HT-29 (cell line): ENCODE results near the gene GDI1. TPM values are rescaled to one million over a fixed set of nuclear protein-coding genes. Genes with fewer than 3 reads are reported as not detected.
A peak's percentile ranks its signal among the peaks of the same experiment; 100 is the strongest.

Experiments
- DNase-seq: peaks from one replicate; pipeline ENCODE4 v3.0.0-alpha.2; 2015; ENCODE audit warnings: low spot score
- total RNA-seq: library from RNA; depleted of rRNA; stranded (reverse); fragments of >200 nt; shearing (Covaris generic); gene quantifications from 2 replicates; pipeline ENCODE4 v1.2.3, GENCODE V29; 2014

GDI1 gene
- total RNA-seq, 1 experiment from 2014 or later = 128 TPM

- no peak for DNase-seq
These were observed 22.9 kb downstream of the GDI1 start for GRCh38 chrX:154459832-154460231.

- no peak for DNase-seq
These were observed 23.4 kb downstream of the GDI1 start for GRCh38 chrX:154460326-154460725.

DNA sequence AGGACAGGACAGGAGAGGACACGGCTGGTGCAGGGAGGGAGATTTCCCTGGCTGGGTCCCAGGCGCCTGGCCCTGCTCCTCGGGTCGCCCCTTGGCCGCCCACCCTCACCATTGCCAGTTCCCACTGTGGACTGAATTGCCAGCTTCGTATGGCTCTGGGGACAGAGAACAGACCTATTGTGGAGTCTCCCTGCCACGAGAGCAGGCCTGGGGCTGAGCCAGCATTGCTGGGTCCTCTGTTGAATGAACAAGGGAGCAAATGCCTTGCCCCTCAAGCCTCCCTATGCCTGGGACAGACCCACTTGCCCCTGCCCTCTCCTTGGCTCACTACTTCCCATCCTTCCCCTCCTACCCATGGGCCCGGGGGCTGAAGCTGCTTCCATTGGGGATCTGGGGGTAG lies 25.4 kb downstream of the GDI1 start:
- DNase-seq = no peak

DNA sequence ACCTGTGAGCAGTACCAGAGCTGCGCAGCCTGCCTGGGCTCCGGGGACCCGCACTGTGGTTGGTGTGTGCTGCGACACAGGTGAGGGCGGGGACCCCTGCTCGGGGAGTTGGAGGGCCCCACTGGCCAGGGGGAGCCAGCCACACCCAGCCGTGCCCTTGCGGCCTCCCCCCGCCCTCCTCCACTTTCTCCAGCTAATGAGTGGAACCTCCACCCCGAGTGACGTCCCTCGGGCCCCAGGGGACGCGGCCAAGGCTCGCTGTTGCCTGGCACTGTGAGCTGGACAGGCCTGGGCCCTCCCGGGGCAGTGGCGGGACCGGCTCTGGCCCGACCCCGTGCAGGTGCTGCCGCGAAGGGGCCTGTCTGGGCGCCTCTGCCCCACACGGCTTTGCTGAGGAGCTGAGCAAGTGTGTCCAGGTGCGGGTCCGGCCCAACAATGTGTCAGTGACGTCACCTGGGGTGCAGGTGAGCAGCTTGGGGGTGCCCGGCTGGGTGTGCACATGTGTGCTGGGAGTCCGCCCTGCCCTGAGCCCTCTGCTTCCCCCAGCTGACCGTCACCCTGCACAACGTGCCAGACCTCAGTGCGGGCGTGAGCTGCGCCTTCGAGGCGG lies 26.8 kb downstream of the GDI1 start:
- no peak for DNase-seq

GRCh38 chrX:154464806-154465365 lies 27.9 kb downstream of the GDI1 start:
- DNase-seq = no peak

- DNase-seq = no peak
These were observed 28.6 kb downstream of the GDI1 start for GRCh38 chrX:154465601-154466000.

GRCh38 chrX:154466036-154466435 lies 29.1 kb downstream of the GDI1 start:
- DNase-seq = no peak

DNA sequence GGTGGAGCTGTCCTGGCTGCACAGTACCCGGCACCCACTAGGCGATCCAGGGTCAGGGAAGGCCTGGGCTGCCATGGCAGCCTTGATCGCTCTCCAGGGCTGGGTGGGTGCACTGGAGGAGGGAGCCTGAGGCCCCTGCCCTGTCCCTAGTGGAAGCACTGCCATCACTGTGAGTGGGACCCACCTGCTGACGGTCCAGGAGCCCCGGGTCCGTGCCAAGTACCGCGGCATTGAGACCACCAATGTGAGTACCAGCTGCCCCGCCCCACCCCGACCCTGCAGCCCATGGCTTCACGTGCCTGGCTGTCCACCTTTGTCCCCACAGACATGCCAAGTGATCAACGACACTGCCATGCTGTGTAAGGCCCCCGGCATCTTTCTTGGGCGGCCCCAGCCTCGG lies 30.0 kb downstream of the GDI1 start:
- DNase-seq = no peak

- DNase-seq = no peak
These were observed 30.6 kb downstream of the GDI1 start for GRCh38 chrX:154467556-154467955.

DNA sequence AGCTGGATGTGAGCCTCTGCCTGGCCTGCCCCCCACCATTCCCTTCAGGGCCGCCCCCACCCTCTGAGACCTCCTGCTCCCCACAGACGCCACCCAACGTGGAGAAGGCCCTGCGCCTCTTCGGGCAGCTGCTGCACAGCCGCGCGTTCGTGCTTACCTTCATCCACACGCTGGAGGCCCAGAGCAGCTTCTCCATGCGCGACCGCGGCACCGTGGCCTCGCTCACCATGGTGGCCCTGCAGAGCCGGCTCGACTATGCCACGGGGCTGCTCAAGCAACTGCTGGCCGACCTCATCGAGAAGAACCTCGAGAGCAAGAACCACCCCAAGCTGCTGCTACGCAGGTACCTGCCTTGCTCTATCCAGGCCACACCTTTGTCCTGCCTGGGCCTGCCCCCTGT lies 31.3 kb downstream of the GDI1 start:
- no peak for DNase-seq

GRCh38 chrX:154469114-154469513 lies 32.2 kb downstream of the GDI1 start:
- DNase-seq = no peak

- no peak for DNase-seq
These were observed 32.9 kb downstream of the GDI1 start for GRCh38 chrX:154469880-154470279.

GRCh38 chrX:154470434-154470833 lies 33.5 kb downstream of the GDI1 start:
- DNase-seq = no peak

DNA sequence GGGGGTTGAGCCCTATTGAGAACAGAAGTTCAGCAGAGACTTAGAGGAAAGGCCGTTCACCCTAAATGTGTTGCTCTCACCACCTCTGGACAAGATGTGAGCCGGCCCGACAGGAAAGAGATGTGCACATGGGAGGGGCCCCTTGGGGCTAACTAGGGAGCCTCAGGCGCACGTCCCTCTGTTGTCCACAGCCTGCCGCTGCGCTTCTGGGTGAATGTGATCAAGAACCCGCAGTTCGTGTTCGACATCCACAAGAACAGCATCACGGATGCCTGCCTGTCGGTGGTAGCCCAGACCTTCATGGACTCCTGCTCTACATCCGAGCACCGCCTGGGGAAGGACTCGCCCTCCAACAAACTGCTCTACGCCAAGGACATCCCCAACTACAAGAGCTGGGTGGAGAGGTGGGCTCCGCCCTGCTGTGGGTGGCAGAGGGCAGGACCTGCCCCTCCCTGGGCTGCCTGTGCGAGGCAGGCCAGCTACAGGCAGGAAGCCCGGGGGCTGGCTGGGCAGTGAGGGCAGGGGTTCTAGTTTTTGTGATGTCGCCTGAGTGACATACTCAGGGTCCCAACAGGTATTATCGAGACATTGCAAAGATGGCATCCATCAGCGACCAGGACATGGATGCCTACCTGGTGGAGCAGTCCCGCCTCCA lies 34.1 kb downstream of the GDI1 start:
- DNase-seq = no peak

DNA sequence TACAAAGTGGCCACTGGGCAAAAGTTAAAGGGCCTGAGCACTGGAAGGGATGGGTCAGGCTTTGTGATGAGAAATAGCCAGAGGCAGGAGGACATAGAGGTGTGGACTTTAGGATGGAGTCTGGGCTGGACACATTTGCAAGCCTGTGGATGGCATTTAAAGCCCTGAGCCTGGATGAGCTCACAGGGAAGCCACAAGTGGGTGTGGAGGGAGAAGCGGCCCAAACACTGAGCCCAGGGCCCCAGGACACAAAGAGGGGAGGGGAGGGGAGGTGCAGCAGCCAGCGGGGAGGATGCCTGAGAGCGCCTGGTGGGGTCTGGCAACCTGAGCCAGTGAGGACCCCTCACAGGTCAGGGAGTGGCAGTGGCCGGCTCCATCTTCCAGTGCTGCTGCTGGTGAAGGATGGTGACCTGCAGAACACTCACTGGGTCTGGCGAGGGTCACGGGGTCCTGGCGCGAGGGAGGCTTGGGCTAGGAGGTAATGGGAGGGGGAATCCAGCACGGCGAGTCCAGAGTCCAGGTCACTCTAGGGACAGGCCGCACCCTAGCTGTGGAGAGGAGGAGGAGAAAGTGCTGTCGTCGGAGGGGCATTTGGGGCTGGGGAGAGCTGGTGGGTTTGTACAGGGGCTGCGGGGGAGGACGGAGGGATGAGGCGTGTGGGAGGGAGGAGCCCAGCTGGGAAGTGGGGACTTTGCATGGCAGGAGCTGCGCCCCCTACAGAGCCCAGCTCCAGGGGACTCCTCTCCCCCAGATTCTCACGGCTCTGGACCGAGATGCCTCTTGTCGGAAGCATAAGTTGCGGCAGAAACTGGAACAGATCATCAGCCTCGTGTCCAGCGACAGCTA lies 35.1 kb downstream of the GDI1 start:
- DNase-seq = no peak

DNA sequence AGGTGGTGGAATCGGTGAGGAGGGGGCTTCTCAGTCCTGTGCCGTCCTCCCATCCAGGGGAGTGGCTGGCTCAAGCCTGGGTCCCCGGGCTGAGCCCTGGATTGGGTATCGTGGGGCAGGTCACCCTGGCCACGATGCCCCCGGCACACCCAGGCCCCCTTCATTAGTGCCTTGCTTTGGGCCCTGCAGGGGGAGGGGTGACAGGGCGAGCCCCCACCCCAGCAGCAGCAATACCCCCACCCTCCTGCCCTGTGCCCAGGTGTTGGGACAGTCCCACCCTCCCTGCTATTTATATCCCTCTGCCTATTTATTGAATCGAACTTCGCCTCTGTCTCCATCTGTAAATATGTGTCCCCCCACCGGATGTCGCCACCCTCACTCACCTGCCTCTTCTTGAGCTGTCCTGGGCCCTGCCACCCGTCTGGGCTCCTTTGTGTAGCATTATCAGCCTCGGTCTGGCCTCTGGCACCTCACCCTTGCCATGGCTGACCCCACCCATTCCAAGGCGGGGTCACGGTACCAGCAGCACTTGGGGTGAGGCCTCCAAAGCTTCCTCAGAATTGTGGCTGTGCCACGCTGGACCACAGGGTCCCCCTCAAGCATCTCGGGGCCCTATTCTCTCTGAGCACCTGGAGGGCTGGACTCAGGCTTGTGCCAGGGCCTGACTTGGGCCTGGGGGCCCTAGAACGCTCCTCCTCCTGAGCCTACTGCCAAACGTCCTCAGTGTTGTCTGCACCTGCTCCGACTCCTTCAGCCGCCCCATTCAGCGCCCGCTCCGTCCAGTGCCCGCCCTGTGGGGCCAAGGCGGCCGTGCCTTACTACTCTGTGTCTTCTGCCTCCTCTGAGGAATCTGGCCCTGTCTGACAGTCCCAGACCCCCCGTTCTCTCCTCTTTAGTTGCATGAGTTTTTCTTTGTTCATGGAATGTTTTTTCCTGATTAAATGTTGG lies 36.0 kb downstream of the GDI1 start:
- no peak for DNase-seq

DNA sequence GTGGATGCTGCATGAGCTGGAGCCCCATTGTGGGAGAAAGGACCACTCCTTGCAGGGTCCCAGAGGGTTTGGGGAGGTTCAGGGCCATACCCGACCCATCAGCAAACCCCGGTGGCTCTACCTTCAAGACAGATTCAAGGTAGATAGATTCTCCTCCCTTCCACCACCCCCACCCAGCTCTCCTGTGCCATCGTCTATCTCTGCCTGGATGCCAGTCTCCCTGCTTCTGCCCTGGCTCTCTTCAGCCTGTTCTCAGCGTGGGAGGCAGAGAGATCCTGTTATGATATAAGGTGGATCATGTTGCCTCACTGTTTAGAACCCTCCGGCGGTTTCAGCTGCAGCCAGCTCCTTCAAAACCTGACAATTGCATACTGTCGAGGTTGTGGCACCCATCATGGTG lies 36.7 kb downstream of the GDI1 start:
- DNase-seq = no peak

DNA sequence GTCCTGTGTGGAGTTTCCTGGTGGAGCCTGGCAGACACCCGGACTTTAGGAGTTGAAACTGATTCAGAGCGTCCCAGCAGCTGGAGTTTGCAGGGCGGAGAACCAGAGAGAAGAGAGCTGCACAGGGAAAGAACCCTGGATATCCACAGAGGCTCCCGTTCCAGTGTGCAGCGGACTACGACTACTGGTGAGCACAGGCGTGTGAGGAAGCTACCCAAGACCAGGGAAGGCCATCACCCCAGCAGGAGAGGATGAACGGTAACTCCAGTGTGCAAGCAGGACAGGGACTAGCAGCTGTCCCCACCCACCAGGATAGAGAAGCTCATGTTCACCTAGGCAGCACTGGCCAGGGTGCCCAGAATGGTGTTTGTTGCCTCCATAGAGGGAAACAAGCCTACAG lies 39.9 kb downstream of the GDI1 start:
- no peak for DNase-seq

DNA sequence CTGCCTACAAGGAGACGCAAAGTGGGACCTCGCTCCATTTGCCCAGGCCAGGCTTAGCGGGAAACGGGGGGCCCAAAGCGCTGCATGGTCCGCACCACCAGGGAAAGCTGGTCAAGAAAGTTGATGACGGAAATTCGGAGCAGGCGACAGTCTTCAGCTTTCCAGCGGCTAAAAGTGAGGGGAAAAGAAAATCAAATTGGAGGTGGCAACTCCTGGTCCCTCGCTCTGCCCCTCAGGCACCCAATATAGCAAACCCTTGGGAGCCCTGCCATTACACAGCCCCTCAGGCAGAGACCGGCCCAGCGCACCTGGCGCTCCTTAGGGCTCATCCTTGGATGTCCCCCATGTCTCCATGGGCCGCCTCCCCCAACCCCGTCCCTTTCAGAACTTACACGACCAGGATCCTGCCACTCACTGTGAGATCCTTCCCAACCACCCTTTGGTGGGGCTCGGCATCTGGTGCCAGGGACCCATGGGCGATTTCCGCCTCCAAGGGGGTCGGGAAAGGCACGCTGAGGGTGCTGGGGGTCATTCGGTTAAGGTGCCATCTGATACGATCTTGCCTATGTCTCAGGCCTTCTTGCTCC lies 41.0 kb downstream of the GDI1 start:
- no peak for DNase-seq

DNA sequence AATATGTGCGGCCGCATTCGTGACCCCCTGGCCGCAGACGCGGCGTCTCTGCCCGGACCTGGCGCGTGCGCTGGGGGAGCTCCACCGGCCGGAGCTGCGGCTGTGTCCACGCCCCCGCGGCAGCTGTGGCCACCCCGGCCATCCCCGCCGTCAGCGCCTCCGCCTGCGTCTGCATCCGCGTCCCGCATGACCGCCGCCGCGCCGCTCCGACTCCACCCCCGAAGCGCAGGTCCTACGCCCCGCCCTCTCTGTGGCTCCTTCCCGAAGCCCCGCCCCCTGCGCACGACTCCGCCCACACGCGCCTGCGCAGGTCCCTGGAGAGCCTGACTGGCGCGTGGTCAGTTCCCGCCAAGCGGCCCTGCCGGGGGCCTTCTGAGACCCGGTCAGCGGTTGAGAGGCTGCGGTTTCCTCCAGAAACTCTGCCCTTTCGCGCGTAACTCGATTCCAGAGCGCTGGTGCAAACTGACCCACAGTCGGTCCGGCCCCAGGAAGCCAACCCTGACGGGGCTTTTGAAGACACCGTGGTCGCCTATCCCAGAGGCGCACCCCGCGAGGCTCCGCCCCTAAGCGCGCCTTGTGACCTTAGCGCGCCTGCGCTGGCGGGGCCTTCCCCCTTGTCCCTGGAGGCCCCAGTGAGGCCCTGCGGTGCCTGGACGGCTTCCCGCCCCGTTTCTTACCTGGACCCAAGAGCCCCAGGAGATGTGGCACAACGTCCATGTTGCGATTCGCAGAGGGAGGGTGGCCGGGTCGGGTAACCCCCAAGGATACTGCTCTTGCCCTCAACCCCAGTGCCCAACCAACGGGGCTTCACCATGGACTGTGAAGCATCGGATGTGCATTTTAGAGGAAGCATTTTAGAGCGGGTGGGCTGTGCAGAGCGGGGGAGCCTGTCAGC lies 42.0 kb downstream of the GDI1 start, which contains the start of gene LAGE3:
TSS of gene LAGE3 (minus strand) at position 554 of the 895 bp plus-strand sequence. CDS start at position 188, 366 bp downstream.
- peak; percentile 93 for DNase-seq
